ENCODE results near the gene MDH1. TPM values are rescaled to one million over a fixed set of nuclear protein-coding genes. Genes with fewer than 3 reads are reported as not detected.

Gene MDH1
- total RNA-seq, 2 experiments from 2014 or later = 96.3 to 97.6 TPM

- Mint-ChIP-seq H3K4me1 (ENCODE audit: low read depth) (peaks cover 45% of the 10 kb centered on the region), H3K36me3 (ENCODE audit: low read depth) (peaks cover 70% of the 10 kb centered on the region), H3K27ac (no peak overlapping the region), H3K9me3 (no peaks in the 10 kb centered on the region), H3K27me3 (no peaks in the 10 kb centered on the region), H3K4me3 (no peak overlapping the region)
- DNase-seq = no peak
- no peak for ATAC-seq (ENCODE audit: poor library complexity)
- Histone ChIP-seq H3K27ac (ENCODE audit: low read depth in 1 of 2, low read length in 2 of 2) (no peak overlapping the region), H3K4me1 (ENCODE audit: insufficient read depth, low read length) (peaks cover 10% of the 10 kb centered on the region), H3K4me3 (ENCODE audit: low read length) (no peak overlapping the region), H3K36me3 (ENCODE audit: insufficient read depth, low read length) (peaks cover 53% of the 10 kb centered on the region), H3K27me3 (ENCODE audit: control insufficient read depth in 1 of 2, insufficient read depth in 2 of 2, low read length in 2 of 2) (no peaks in the 10 kb centered on the region), H3K9me3 (ENCODE audit: control insufficient read depth in 1 of 2, insufficient read depth in 1 of 2, low read length in 2 of 2) (no peaks in the 10 kb centered on the region)
- ChIA-PET POLR2A (no interaction called here), CTCF (interaction anchor here (0.5 to 1.7 kb wide), 2 partner anchors 24 to 267 kb away, joined by 3 to 5 read pairs; no protein-coding TSS in a partner anchor)
- intact Hi-C loops (cut with DNase I, micrococcal nuclease) = loop anchor here in 1 of 2 experiments (5.0 kb wide), 2 partner anchors 263 to 423 kb away; partner anchors contain the start of gene VPS54
- TF ChIP-seq CTCF (IDR thresholded peaks at IDR 0.05) = no peak
These were observed 5.9 kb downstream of the MDH1 start for GRCh38 chr2:63594660-63595059.

GRCh38 chr2:63596401-63596883, 7.7 kb downstream of the MDH1 start:
- peaks cover 80% of the 10 kb centered on the region for H3K36me3 Mint-ChIP-seq (ENCODE audit: low read depth)
- POLR2A ChIA-PET = no interaction called here

GRCh38 chr2:63598981-63599380, 10.2 kb downstream of the MDH1 start:
- POLR2A ChIA-PET = no interaction called here
- Mint-ChIP-seq H3K4me1 (ENCODE audit: low read depth) (peaks cover 17% of the 10 kb centered on the region), H3K9me3 (no peaks in the 10 kb centered on the region), H3K27me3 (no peaks in the 10 kb centered on the region), H3K27ac (no peak overlapping the region), H3K4me3 (no peak overlapping the region), H3K36me3 (ENCODE audit: low read depth) (peaks cover 92% of the 10 kb centered on the region)
- no peak overlapping the region for H3K4me3 ChIP-seq (ENCODE audit: low read length)
- peaks cover 75% of the 10 kb centered on the region for H3K36me3 ChIP-seq (ENCODE audit: insufficient read depth, low read length)
- no peaks in the 10 kb centered on the region for H3K9me3 ChIP-seq (ENCODE audit: control insufficient read depth in 1 of 2, insufficient read depth in 1 of 2, low read length in 2 of 2)
- DNase-seq = no peak
- CTCF ChIA-PET = no interaction called here
- no peak overlapping the region for H3K27ac ChIP-seq (ENCODE audit: low read depth in 1 of 2, low read length in 2 of 2)
- no peak for TF ChIP-seq CTCF (IDR thresholded peaks at IDR 0.05)
- intact Hi-C loops (cut with DNase I, micrococcal nuclease) = no loop called here
- H3K27me3 ChIP-seq (ENCODE audit: control insufficient read depth in 1 of 2, insufficient read depth in 2 of 2, low read length in 2 of 2) = no peaks in the 10 kb centered on the region
- no peaks in the 10 kb centered on the region for H3K4me1 ChIP-seq (ENCODE audit: insufficient read depth, low read length)
- ATAC-seq (ENCODE audit: poor library complexity) = no peak

More at GRCh38 chr2:63596401-63596883, 7.7 kb downstream of the MDH1 start:
- H3K27ac ChIP-seq (ENCODE audit: low read depth in 1 of 2, low read length in 2 of 2) = no peak overlapping the region
- H3K4me3 ChIP-seq (ENCODE audit: low read length) = no peak overlapping the region
- H3K36me3 ChIP-seq (ENCODE audit: insufficient read depth, low read length) = peaks cover 65% of the 10 kb centered on the region
- no peak overlapping the region for H3K27ac Mint-ChIP-seq
- no peaks in the 10 kb centered on the region for H3K27me3 ChIP-seq (ENCODE audit: control insufficient read depth in 1 of 2, insufficient read depth in 2 of 2, low read length in 2 of 2)
- no peak overlapping the region for H3K4me3 Mint-ChIP-seq
- DNase-seq (no peak), ATAC-seq (ENCODE audit: poor library complexity) (no peak)
- intact Hi-C loops (cut with DNase I, micrococcal nuclease) = no loop called here
- CTCF ChIA-PET = no interaction called here
- no peaks in the 10 kb centered on the region for H3K9me3 ChIP-seq (ENCODE audit: control insufficient read depth in 1 of 2, insufficient read depth in 1 of 2, low read length in 2 of 2)
- TF ChIP-seq CTCF (IDR thresholded peaks at IDR 0.05) = no peak
- H3K4me1 ChIP-seq (ENCODE audit: insufficient read depth, low read length) = no peaks in the 10 kb centered on the region
- peaks cover 29% of the 10 kb centered on the region for H3K4me1 Mint-ChIP-seq (ENCODE audit: low read depth)
- H3K27me3 Mint-ChIP-seq = no peaks in the 10 kb centered on the region
- no peaks in the 10 kb centered on the region for H3K9me3 Mint-ChIP-seq
